ENCODE data around the gene APEH.
A peak's percentile ranks its signal among the peaks of the same experiment; 100 is the strongest.

Gene APEH

GRCh38 chr3:49699281-49699979 lies 25.3 kb downstream of the APEH start:
- TF ChIP-seq SUZ12 (IDR thresholded peaks at IDR 0.05; ENCODE audit: extremely low read depth, insufficient read depth, insufficient read length) (no peak), ZNF274 (IDR thresholded peaks at IDR 0.05; ENCODE audit: low read depth, low read length) (no peak), YY1 (IDR thresholded peaks at IDR 0.05; ENCODE audit: insufficient read depth, insufficient read length) (no peak)
- H3K36me3 ChIP-seq (ENCODE audit: insufficient read depth, insufficient read length, low read length): peaks cover 64% of the 10 kb centered on the region

DNA sequence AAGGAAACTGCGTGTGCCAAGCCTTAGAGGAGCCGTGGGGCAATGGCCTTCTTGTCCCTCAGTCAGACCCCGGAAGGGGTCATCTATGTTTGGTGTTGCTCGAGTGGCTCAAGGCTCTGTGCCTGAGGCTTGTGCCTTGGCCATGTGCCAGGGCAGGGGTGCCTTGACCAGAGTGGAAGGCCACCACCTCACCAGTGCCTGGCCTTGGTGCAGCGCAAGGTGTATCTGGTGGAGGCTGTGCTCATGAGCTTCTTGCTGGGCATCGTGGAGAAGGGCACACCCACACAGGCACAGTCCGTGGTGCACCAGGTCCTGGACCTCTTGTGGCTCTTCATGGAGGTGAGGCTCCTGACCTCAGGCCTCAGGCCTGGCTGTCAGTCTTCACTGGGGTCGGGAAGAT lies 25.9 kb downstream of the APEH start:
- no peak for DNase-seq (ENCODE audit: low read depth, low spot score)
- Histone ChIP-seq H3K4me1 (ENCODE audit: insufficient read depth, insufficient read length) (peaks cover 24% of the 10 kb centered on the region), H3K36me3 (ENCODE audit: insufficient read depth, insufficient read length, low read length) (peaks cover 70% of the 10 kb centered on the region), H3K27me3 (ENCODE audit: insufficient read depth, insufficient read length) (no peaks in the 10 kb centered on the region), H3K4me3 (ENCODE audit: insufficient read length, low read depth) (no peak overlapping the region), H3K9ac (ENCODE audit: insufficient read length, low read depth) (no peak overlapping the region), H3K9me3 (ENCODE audit: insufficient read depth, low read length) (no peaks in the 10 kb centered on the region)
- TF ChIP-seq SUZ12 (IDR thresholded peaks at IDR 0.05; ENCODE audit: extremely low read depth, insufficient read depth, insufficient read length): no peak

More at GRCh38 chr3:49699281-49699979, 25.3 kb downstream of the APEH start:
- H3K9ac ChIP-seq (ENCODE audit: insufficient read length, low read depth): no peak overlapping the region
- peaks cover 26% of the 10 kb centered on the region for H3K4me1 ChIP-seq (ENCODE audit: insufficient read depth, insufficient read length)
- no peak for DNase-seq (ENCODE audit: low read depth, low spot score)
- H3K9me3 ChIP-seq (ENCODE audit: insufficient read depth, low read length): no peaks in the 10 kb centered on the region
- no peak overlapping the region for H3K4me3 ChIP-seq (ENCODE audit: insufficient read length, low read depth)
- no peaks in the 10 kb centered on the region for H3K27me3 ChIP-seq (ENCODE audit: insufficient read depth, insufficient read length)

GRCh38 chr3:49700453-49701128 lies 26.4 kb downstream of the APEH start:
- Histone ChIP-seq H3K36me3 (ENCODE audit: insufficient read depth, insufficient read length, low read length) (peaks cover 76% of the 10 kb centered on the region), H3K9me3 (ENCODE audit: insufficient read depth, low read length) (no peaks in the 10 kb centered on the region), H3K27me3 (ENCODE audit: insufficient read depth, insufficient read length) (no peaks in the 10 kb centered on the region), H3K4me3 (ENCODE audit: insufficient read length, low read depth) (no peak overlapping the region), H3K4me1 (ENCODE audit: insufficient read depth, insufficient read length) (peaks cover 24% of the 10 kb centered on the region), H3K9ac (ENCODE audit: insufficient read length, low read depth) (peak overlapping the region; percentile 39)
- no peak for DNase-seq (ENCODE audit: low read depth, low spot score)
- TF ChIP-seq ZNF274 (IDR thresholded peaks at IDR 0.05; ENCODE audit: low read depth, low read length) (no peak), YY1 (IDR thresholded peaks at IDR 0.05; ENCODE audit: insufficient read depth, insufficient read length) (no peak), SUZ12 (IDR thresholded peaks at IDR 0.05; ENCODE audit: extremely low read depth, insufficient read depth, insufficient read length) (no peak)

GRCh38 chr3:49701388-49702077 lies 27.4 kb downstream of the APEH start:
- no peaks in the 10 kb centered on the region for H3K27me3 ChIP-seq (ENCODE audit: insufficient read depth, insufficient read length)
- no peak for TF ChIP-seq SUZ12 (IDR thresholded peaks at IDR 0.05; ENCODE audit: extremely low read depth, insufficient read depth, insufficient read length)
- TF ChIP-seq ZNF274 (IDR thresholded peaks at IDR 0.05; ENCODE audit: low read depth, low read length): no peak
- TF ChIP-seq YY1 (IDR thresholded peaks at IDR 0.05; ENCODE audit: insufficient read depth, insufficient read length): no peak
- DNase-seq (ENCODE audit: low read depth, low spot score): no peak
- peaks cover 85% of the 10 kb centered on the region for H3K36me3 ChIP-seq (ENCODE audit: insufficient read depth, insufficient read length, low read length)
- peaks cover 27% of the 10 kb centered on the region for H3K4me1 ChIP-seq (ENCODE audit: insufficient read depth, insufficient read length)
- no peaks in the 10 kb centered on the region for H3K9me3 ChIP-seq (ENCODE audit: insufficient read depth, low read length)
- H3K9ac ChIP-seq (ENCODE audit: insufficient read length, low read depth): peak overlapping the region; percentile 39
- no peak overlapping the region for H3K4me3 ChIP-seq (ENCODE audit: insufficient read length, low read depth)

GRCh38 chr3:49702672-49703071 lies 28.5 kb downstream of the APEH start:
- TF ChIP-seq YY1 (IDR thresholded peaks at IDR 0.05; ENCODE audit: insufficient read depth, insufficient read length) (no peak), ZNF274 (IDR thresholded peaks at IDR 0.05; ENCODE audit: low read depth, low read length) (no peak), SUZ12 (IDR thresholded peaks at IDR 0.05; ENCODE audit: extremely low read depth, insufficient read depth, insufficient read length) (no peak)
- Histone ChIP-seq H3K9ac (ENCODE audit: insufficient read length, low read depth) (no peak overlapping the region), H3K27me3 (ENCODE audit: insufficient read depth, insufficient read length) (no peaks in the 10 kb centered on the region), H3K4me3 (ENCODE audit: insufficient read length, low read depth) (no peak overlapping the region), H3K9me3 (ENCODE audit: insufficient read depth, low read length) (no peaks in the 10 kb centered on the region), H3K4me1 (ENCODE audit: insufficient read depth, insufficient read length) (peaks cover 29% of the 10 kb centered on the region), H3K36me3 (ENCODE audit: insufficient read depth, insufficient read length, low read length) (peaks cover 84% of the 10 kb centered on the region)
- DNase-seq (ENCODE audit: low read depth, low spot score): no peak

DNA sequence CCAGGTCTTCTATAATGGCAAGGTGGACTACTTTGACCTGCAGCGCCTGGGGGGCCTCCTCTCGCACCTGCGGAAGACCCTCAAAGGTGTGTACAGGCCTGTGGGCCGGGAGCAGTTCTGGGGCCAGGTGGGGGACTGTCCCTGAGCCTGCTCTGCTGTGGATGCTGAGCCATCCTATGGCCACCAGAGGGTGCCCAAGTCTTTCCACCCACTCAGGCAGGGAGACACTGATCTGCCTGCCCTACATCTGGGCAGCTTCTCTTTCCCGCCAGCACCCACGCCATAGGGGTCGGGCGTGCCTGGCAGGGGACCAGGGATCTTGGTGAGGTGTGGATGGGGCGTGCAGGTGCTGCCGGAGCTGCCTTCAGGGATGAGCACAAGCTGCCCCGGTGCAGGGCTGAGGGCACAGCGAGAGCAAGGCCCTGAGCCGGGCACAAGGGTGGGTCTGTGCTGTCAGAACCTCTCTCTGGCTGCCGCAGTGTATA lies 29.3 kb downstream of the APEH start:
- TF ChIP-seq SUZ12 (IDR thresholded peaks at IDR 0.05; ENCODE audit: extremely low read depth, insufficient read depth, insufficient read length) (no peak), ZNF274 (IDR thresholded peaks at IDR 0.05; ENCODE audit: low read depth, low read length) (no peak), YY1 (IDR thresholded peaks at IDR 0.05; ENCODE audit: insufficient read depth, insufficient read length) (no peak)

GRCh38 chr3:49703956-49704355 lies 29.8 kb downstream of the APEH start:
- H3K9ac ChIP-seq (ENCODE audit: insufficient read length, low read depth): peak overlapping the region; percentile 46
- H3K9me3 ChIP-seq (ENCODE audit: insufficient read depth, low read length): no peaks in the 10 kb centered on the region
- H3K27me3 ChIP-seq (ENCODE audit: insufficient read depth, insufficient read length): no peaks in the 10 kb centered on the region
- H3K4me1 ChIP-seq (ENCODE audit: insufficient read depth, insufficient read length): peaks cover 25% of the 10 kb centered on the region
- peaks cover 75% of the 10 kb centered on the region for H3K36me3 ChIP-seq (ENCODE audit: insufficient read depth, insufficient read length, low read length)
- DNase-seq (ENCODE audit: low read depth, low spot score): no peak
- H3K4me3 ChIP-seq (ENCODE audit: insufficient read length, low read depth): no peak overlapping the region
- no peak for TF ChIP-seq YY1 (IDR thresholded peaks at IDR 0.05; ENCODE audit: insufficient read depth, insufficient read length)
- TF ChIP-seq SUZ12 (IDR thresholded peaks at IDR 0.05; ENCODE audit: extremely low read depth, insufficient read depth, insufficient read length): no peak

More for the DNA sequence above, 29.3 kb downstream of the APEH start:
- Histone ChIP-seq H3K9ac (ENCODE audit: insufficient read length, low read depth) (peak overlapping the region; percentile 46), H3K9me3 (ENCODE audit: insufficient read depth, low read length) (no peaks in the 10 kb centered on the region), H3K27me3 (ENCODE audit: insufficient read depth, insufficient read length) (no peaks in the 10 kb centered on the region), H3K4me3 (ENCODE audit: insufficient read length, low read depth) (no peak overlapping the region), H3K4me1 (ENCODE audit: insufficient read depth, insufficient read length) (peaks cover 29% of the 10 kb centered on the region), H3K36me3 (ENCODE audit: insufficient read depth, insufficient read length, low read length) (peaks cover 80% of the 10 kb centered on the region)
- no peak for DNase-seq (ENCODE audit: low read depth, low spot score)

All from NT2/D1 (cell line).